Activated CD4-positive, alpha-beta memory T cell treated with anti-CD3 and anti-CD28 coated beads, Interleukin-2, amount 10 ng/mL, durations not matched to agents 7 days and 5 days (primary cell): ENCODE results near the gene IL17RC. TPM values are rescaled to one million over a fixed set of nuclear protein-coding genes. Genes with fewer than 3 reads are reported as not detected.

Source experiments
- CTCF ChIA-PET: fragments of 350-600 bp; sonication (Branson Sonifier 250); formaldehyde crosslinking; loops from one replicate; lab custom pipeline; 2021; ENCODE audit warnings: antibody characterized with exemption, inconsistent platforms; lab: Charles Lee
- POLR2A ChIA-PET: fragments of 350-600 bp; sonication (Branson Sonifier 250); formaldehyde crosslinking; loops from one replicate; lab custom pipeline; 2021; ENCODE audit warnings: antibody characterized with exemption; lab: Charles Lee
- DNase-seq: peaks from one replicate; pipeline ENCODE4 v3.0.0-alpha.2; 2020
- H3K27ac Mint-ChIP-seq: one replicate; pipeline ENCODE4 v1.8.0; 2021; ENCODE audit warnings: mild to moderate bottlenecking, mixed read lengths
- H3K27me3 Mint-ChIP-seq: one replicate; pipeline ENCODE4 v1.8.0; 2021; ENCODE audit warnings: mixed read lengths
- H3K36me3 Mint-ChIP-seq: one replicate; pipeline ENCODE4 v1.8.0; 2021; ENCODE audit warnings: low read depth, mixed read lengths
- H3K4me1 Mint-ChIP-seq: one replicate; pipeline ENCODE4 v1.8.0; 2021; ENCODE audit warnings: mixed read lengths
- H3K4me3 Mint-ChIP-seq: one replicate; pipeline ENCODE4 v1.8.0; 2021; ENCODE audit warnings: mild to moderate bottlenecking, mixed read lengths
- H3K9me3 Mint-ChIP-seq: one replicate; pipeline ENCODE4 v1.8.0; 2021; ENCODE audit warnings: mixed read lengths
- total RNA-seq, 2 experiments: library from RNA; stranded (reverse); gene quantifications; one replicate each; pipeline ENCODE4 v1.2.3, GENCODE V29; 2021

The IL17RC gene
- total RNA-seq, 2 experiments from 2014 or later = 0.23 to 0.45 TPM

DNA sequence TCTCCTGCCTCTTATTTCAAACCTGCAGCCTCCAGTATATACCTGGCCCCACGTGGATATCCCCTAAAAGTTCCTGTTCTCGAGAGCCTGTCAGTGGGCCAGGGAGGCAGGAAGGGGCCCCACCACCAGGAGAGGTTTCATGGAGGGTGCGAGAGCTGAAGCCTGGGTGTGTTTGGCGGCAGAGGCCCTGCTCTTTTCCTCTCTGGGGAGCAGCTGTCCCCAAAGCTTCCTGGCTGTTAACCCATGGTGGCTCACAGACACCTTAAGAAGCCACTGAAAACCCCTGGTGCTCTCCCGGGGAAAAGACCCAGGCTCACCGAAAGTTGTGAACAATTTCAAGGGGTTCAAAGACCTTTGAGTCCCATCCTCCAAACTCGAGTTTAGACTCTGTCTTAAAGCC is 34.2 kb downstream of the IL17RC start:
- Mint-ChIP-seq H3K36me3 (no peaks in the 10 kb centered on the region), H3K9me3 (no peaks in the 10 kb centered on the region), H3K27me3 (no peaks in the 10 kb centered on the region), H3K4me1 (peaks cover 23% of the 10 kb centered on the region), H3K27ac (peak overlapping the region; percentile 36), H3K4me3 (peak overlapping the region; percentile 84)
- CTCF ChIA-PET = interaction anchor here (1.0 to 4.7 kb wide), 4 partner anchors 13 to 60 kb away, joined by 3 to 34 read pairs (median 4); partner anchors contain the start of gene CRELD1
- DNase-seq = no peak
- POLR2A ChIA-PET = interaction anchor here (0.8 to 2.8 kb wide), 7 partner anchors 8 to 196 kb away, joined by 3 to 30 read pairs (median 4); partner anchors contain the start of genes CRELD1, EMC3 and JAGN1

DNA sequence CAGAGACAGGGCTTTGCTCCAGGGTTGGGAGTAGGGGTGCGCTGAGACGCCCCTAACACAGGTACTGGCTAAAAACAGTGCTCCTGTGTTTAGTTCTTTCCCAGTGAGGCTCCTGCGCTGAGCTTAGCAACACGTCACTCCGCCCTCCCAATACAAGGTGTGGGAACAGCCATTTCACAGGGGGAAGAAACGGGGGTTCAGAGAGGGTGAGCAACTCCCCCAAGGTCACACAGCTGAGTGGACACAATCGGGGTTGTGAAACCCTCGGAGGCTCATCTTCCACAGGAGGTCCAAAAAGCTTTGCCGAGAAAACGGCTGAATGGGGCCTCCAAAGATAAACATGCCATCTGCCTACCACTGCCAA is 34.7 kb downstream of the IL17RC start:
- Mint-ChIP-seq H3K9me3 (no peaks in the 10 kb centered on the region), H3K36me3 (no peaks in the 10 kb centered on the region), H3K4me1 (peaks cover 21% of the 10 kb centered on the region), H3K4me3 (peak overlapping the region; percentile 84), H3K27ac (no peak overlapping the region), H3K27me3 (no peaks in the 10 kb centered on the region)
- ChIA-PET POLR2A (interaction anchor here (0.8 to 2.8 kb wide), 10 partner anchors 8 to 196 kb away, joined by 3 to 30 read pairs (median 4); partner anchors contain the start of genes CRELD1, EMC3, JAGN1 and RPUSD3), CTCF (interaction anchor here (1.0 to 4.7 kb wide), 5 partner anchors 13 to 124 kb away, joined by 3 to 34 read pairs (median 3); partner anchors contain the start of gene CRELD1)
- DNase-seq = no peak

DNA sequence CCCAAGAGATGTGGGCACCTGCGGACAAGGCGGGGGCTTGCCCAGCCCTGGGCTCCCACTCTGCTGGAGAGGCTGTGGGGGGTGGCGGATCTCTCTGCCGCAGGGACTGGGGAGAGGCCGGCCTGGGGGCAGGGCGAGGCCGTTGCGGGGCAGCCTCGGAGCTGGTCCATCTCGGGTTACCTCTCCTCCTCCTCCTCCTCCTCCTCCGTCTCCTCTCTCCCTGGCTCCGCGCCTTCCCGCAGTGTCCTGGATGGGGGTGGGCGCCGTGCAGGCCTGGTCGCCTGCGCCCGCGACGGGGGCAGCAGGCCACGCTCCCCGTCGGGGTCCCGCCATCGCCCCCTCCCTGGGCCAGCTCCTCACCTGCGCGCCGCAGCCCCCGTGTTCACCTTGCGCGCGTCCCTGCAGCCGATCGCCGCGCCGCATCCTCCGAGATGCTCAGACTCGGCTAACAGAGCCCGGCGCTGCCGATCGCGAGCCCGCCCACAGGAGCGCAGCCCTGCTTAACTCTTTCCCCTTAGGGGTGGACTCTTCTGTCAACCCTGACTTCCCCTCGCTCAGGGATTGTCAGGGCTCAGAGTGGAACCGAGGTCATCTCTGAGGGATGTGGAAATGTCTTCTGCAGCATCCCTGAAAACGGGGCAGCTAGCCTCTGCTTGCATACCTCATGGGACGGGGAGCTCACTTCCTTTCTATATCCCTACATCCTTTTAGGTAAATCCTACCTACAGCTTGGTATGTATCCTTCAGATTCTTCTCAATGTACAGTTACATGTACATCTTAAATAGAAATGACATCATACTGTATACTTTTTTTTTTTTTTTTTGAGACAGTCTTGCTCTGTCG is 35.3 kb downstream of the IL17RC start, which contains the start of gene PRRT3:
Gene PRRT3, minus strand, starts transcription at position 447 of the 844 bp plus-strand sequence. CDS start 2,293 bp downstream, outside the sequence.
- H3K4me1 Mint-ChIP-seq = peaks cover 21% of the 10 kb centered on the region
- peak within 1 kb of the TSS; percentile 84 for H3K4me3 Mint-ChIP-seq
- no peaks in the 10 kb centered on the region for H3K9me3 Mint-ChIP-seq
- H3K27ac Mint-ChIP-seq = no peak within 1 kb of the TSS
- ChIA-PET POLR2A (interaction anchor here (0.8 to 2.8 kb wide), 9 partner anchors 10 to 197 kb away, joined by 3 to 30 read pairs (median 4); partner anchors contain the start of genes CRELD1, EMC3, JAGN1 and RPUSD3), CTCF (interaction anchor here (0.5 to 4.7 kb wide), 6 partner anchors 14 to 125 kb away, joined by 3 to 34 read pairs (median 3); partner anchors contain the start of gene CRELD1)
- peak; percentile 69 for DNase-seq
- H3K36me3 Mint-ChIP-seq = no peaks in the 10 kb centered on the region
- H3K27me3 Mint-ChIP-seq = no peaks in the 10 kb centered on the region

DNA sequence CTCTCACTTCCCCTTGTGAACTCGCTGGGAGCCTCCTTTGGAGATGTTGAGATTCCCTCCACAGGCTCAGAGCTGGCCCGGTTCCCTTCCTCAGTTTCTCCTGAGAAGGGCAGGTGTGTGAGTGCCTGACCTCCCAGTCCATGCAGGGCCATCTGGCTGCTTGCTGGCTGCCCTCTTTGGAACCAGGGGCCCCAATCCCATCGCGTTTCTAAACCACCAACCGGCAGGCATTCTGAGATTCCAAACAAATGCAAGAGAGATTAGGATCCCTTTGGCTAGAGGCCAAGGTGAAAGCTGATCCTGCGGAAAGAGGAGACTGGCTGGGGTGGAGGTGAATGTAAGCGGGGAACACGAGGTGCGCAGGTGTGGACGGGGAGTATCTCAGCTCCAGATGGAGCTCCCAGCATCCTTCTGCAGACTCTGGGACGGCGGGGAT is 38.2 kb downstream of the IL17RC start:
- peaks cover 21% of the 10 kb centered on the region for H3K4me1 Mint-ChIP-seq
- H3K36me3 Mint-ChIP-seq = no peaks in the 10 kb centered on the region
- ChIA-PET POLR2A (interaction anchor here (0.8 to 1.5 kb wide), 3 partner anchors 9 to 97 kb away, joined by 3 to 4 read pairs (median 4); no protein-coding TSS in a partner anchor), CTCF (interaction anchor here (1.3 kb wide), 1 partner anchor 9 kb away, joined by 6 read pairs; no protein-coding TSS in a partner anchor)
- H3K4me3 Mint-ChIP-seq = no peak overlapping the region
- H3K27me3 Mint-ChIP-seq = no peaks in the 10 kb centered on the region
- no peak for DNase-seq
- H3K27ac Mint-ChIP-seq = no peak overlapping the region
- H3K9me3 Mint-ChIP-seq = no peaks in the 10 kb centered on the region

DNA sequence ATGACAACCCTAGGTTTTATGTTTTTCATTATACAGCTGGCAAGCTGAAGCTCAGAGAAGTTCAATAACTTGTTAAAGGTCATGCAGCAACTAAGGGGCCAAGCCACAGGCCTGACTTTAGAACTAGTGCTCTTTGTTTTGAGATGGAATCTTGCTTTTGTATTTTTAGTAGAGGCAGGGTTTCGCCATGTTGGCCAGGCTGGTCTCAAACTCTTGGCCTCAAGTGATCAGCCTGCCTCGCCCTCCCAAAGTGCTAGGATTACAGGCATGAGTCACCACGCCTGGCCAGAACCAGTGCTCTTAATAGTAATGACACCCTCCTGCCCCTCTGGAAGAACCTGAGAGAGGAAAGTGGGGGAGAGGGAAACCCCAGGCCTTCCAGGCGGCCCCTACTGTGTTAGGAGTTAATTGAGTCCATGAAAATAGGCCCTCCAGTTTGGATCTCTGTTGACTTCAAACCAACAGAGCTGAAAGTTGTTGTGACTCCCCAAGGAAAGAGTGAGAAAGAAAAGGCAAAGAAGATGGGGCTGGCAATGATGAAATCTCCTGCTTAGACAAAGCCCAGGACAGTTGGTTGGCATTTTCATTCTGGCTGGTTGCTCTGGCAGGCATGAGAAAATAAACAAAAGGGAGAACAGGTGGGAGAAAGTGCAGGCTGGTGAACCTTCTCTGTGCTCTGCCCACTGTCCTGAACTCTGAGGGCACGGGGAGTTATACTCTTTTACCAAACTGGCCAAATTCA is 38.9 kb downstream of the IL17RC start:
- no peak overlapping the region for H3K27ac Mint-ChIP-seq
- no peaks in the 10 kb centered on the region for H3K36me3 Mint-ChIP-seq
- no peak overlapping the region for H3K4me3 Mint-ChIP-seq
- H3K9me3 Mint-ChIP-seq = no peaks in the 10 kb centered on the region
- POLR2A ChIA-PET = interaction anchor here (0.8 to 1.1 kb wide), 2 partner anchors 9 to 96 kb away, joined by 3 to 4 read pairs; no protein-coding TSS in a partner anchor
- CTCF ChIA-PET = interaction anchor here (1.1 to 1.3 kb wide), 2 partner anchors 9 to 23 kb away, joined by 3 to 6 read pairs; no protein-coding TSS in a partner anchor
- H3K4me1 Mint-ChIP-seq = peaks cover 16% of the 10 kb centered on the region
- no peaks in the 10 kb centered on the region for H3K27me3 Mint-ChIP-seq
- DNase-seq = no peak

DNA sequence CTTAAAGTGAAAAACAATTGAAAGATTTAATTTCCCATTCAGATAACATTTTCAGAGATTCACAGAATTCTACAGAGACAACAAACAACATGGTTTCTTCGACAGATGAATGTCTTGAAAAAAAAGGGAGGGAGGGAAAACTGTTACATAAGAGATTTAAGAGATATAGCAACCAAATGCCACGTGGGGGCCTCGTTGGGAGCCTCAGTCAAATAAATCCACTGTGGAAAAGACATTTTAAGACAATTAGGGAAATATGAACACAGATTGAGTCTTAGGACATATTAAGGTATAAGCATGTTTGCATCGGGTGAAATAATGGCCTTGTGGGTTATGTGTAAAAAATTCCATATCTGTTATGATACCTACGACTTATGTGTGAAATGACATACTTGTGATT is 40.3 kb downstream of the IL17RC start:
- Mint-ChIP-seq H3K27ac (no peak overlapping the region), H3K4me3 (no peak overlapping the region), H3K9me3 (no peaks in the 10 kb centered on the region), H3K27me3 (no peaks in the 10 kb centered on the region), H3K4me1 (peaks cover 5% of the 10 kb centered on the region), H3K36me3 (no peaks in the 10 kb centered on the region)
- ChIA-PET CTCF (no interaction called here), POLR2A (no interaction called here)
- no peak for DNase-seq

DNA sequence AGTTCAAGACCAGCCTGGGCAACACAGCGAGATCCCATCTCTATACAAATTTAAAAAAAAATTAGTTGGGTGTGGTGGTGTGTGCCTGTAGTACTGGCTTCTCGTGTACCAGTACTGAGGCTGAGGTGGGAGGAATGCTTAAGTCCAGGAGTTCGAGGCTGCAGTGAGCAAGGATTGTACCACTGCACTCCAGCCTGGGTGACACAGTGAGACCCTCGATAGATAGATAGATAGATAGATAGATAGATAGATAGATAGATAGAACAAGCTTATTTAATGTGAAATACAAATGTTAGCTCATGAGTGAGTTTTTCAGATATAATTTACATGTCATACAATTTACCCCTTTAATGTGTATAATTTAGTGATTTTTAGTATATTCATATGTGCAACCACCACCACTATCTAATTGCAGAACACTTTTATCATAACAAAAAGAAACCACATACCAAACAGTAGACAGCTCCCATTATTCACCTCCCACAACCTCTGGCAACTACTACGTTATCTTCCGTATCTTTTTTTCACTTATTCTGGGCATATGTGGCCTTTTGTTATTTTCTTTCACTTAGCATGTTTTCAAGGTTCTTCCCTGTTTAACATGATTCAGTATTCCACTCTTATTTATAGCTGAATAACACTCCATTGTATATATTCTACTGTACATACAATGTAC is 48.4 kb downstream of the IL17RC start:
- no peaks in the 10 kb centered on the region for H3K4me1 Mint-ChIP-seq
- no peak overlapping the region for H3K4me3 Mint-ChIP-seq
- ChIA-PET POLR2A (interaction anchor here (1.1 to 1.2 kb wide), 2 partner anchors 11 to 18 kb away, joined by 3 read pairs; no protein-coding TSS in a partner anchor), CTCF (interaction anchor here (0.7 to 1.3 kb wide), 3 partner anchors 8 to 63 kb away, joined by 3 to 5 read pairs (median 3); no protein-coding TSS in a partner anchor)
- no peak for DNase-seq
- H3K9me3 Mint-ChIP-seq = no peaks in the 10 kb centered on the region
- H3K36me3 Mint-ChIP-seq = peaks cover 47% of the 10 kb centered on the region
- H3K27ac Mint-ChIP-seq = no peak overlapping the region
- H3K27me3 Mint-ChIP-seq = no peaks in the 10 kb centered on the region

DNA sequence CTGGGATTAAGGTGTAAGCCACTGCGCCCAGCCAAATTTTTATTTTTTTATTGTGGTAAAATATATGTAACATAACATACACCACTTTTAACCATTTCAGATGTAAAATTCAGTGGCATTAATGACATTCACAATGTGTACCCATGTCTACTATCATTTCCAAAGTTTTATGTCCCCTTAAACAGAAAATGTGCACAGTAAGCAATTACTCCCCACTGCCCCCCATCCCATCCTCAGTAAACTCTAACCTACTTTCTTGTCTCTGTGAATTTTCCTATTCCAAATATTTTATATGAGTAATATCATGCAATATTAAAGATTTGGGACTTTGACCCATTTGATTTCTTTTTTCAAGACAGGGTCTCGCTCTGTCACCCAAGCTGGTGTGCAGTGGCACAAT is 49.9 kb downstream of the IL17RC start:
- Mint-ChIP-seq H3K27me3 (no peaks in the 10 kb centered on the region), H3K4me1 (no peaks in the 10 kb centered on the region), H3K4me3 (no peak overlapping the region), H3K36me3 (peaks cover 58% of the 10 kb centered on the region), H3K9me3 (no peaks in the 10 kb centered on the region), H3K27ac (no peak overlapping the region)
- DNase-seq = no peak
- POLR2A ChIA-PET = interaction anchor here (1.0 to 1.2 kb wide), 2 partner anchors 10 to 13 kb away, joined by 3 to 4 read pairs; no protein-coding TSS in a partner anchor
- CTCF ChIA-PET = interaction anchor here (2.2 kb wide), 1 partner anchor 21 kb away, joined by 7 read pairs; no protein-coding TSS in a partner anchor

DNA sequence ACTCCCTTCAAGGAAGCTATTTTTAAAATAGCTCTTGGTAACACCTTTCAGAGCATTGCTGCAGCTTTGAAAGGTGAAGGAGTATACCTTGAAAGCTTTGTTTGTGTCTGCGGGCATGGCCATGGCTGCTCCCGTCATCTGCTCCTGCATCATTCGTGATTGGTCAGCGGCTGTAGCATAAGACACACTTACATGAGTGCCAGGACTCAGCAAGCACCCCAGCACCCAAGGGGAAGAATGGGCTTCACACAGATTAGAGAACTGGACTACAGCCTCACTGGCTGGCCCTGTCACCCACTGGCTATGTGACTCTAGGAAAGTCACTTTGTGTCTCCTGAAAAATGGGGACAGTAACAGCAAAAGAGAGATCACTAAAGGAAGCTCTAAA is 52.7 kb downstream of the IL17RC start:
- Mint-ChIP-seq H3K36me3 (peaks cover 58% of the 10 kb centered on the region), H3K4me3 (no peak overlapping the region), H3K27ac (no peak overlapping the region), H3K27me3 (no peaks in the 10 kb centered on the region), H3K4me1 (no peaks in the 10 kb centered on the region), H3K9me3 (no peaks in the 10 kb centered on the region)
- CTCF ChIA-PET = interaction anchor here (0.9 kb wide), 1 partner anchor 13 kb away, joined by 3 read pairs; no protein-coding TSS in a partner anchor
- DNase-seq = no peak
- POLR2A ChIA-PET = no interaction called here

DNA sequence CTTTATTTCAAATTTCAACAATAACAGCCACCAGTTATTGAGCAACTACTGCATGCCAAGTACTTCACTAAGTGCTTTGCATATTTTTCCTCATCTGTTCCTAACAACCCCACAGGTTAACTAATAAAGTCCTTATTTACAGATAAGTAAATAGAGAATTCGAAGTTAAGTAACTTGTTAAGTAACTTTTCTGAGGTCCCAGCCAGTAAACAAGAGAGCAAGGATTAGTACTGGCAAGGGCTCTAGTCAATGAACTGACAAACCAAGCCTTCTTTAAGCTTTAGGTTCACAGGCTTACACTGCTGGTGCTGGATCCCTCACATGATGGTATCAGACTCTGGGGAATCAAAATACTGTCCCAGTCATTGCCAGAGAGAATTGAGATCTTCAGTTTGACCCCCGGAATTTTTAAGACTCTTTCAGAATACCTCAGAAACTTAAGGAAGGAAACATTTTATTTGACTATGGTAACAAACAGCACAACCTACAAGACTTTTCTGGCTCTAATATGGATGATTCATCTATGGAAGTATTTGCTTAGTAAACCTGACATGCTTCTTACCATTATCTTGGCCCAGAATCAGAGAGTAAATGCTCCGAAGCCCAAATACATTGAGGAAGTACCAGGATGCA is 53.2 kb downstream of the IL17RC start:
- Mint-ChIP-seq H3K4me3 (no peak overlapping the region), H3K27ac (no peak overlapping the region), H3K27me3 (no peaks in the 10 kb centered on the region), H3K4me1 (no peaks in the 10 kb centered on the region), H3K9me3 (no peaks in the 10 kb centered on the region), H3K36me3 (peaks cover 60% of the 10 kb centered on the region)
- ChIA-PET POLR2A (no interaction called here), CTCF (interaction anchor here (0.9 to 1.6 kb wide), 2 partner anchors 13 to 293 kb away, joined by 3 read pairs; no protein-coding TSS in a partner anchor)
- DNase-seq = no peak
